Right lobe of liver (tissue), 6 donors: ENCODE results near the gene B4GALNT1. TPM values are rescaled to one million over a fixed set of nuclear protein-coding genes. Genes with fewer than 3 reads are reported as not detected.
"Not testable (repeated sequence)": the region's sequence is repeated elsewhere in the genome, so short reads cannot be mapped to it uniquely, and the experiment has no call there.

Experiments used
- ATAC-seq, 4 donors: fragments of 200-7000 bp; cut with Tn5 transposase; one replicate each; pipeline ENCODE4 v1.9.1; 2020; ENCODE audit warnings: mild to moderate bottlenecking in 4 of 4, moderate library complexity in 4 of 4
- DNase-seq, 3 donors: peaks; one replicate each; pipeline ENCODE4 v3.0.0-alpha.2; 2020
- H3K27ac ChIP-seq, 3 donors: fragments of 200-600 bp; one replicate each; pipeline ENCODE4 v1.8.0; 2022
- H3K27me3 ChIP-seq, 2 donors: fragments of 200-600 bp; one replicate each; pipeline ENCODE4 v1.8.0; 2022
- H3K36me3 ChIP-seq, 4 donors: fragments of 200-600 bp; sonication (generic) in 1 of 4; one replicate each; pipeline versions ENCODE4 v1.5.1 to v1.8.0; 2017 to 2022; ENCODE audit warnings: control low read depth in 1 of 4
- H3K4me1 ChIP-seq, 4 donors: fragments of 200-600 bp; sonication (generic) in 1 of 4; one replicate each; pipeline versions ENCODE4 v1.5.1 to v1.8.0; 2017 to 2022; ENCODE audit warnings: control low read depth in 1 of 4
- H3K4me3 ChIP-seq, 3 donors: fragments of 200-600 bp; one replicate each; pipeline ENCODE4 v1.8.0; 2022
- H3K9me3 ChIP-seq, 4 donors: fragments of 200-600 bp; sonication (generic) in 1 of 4; one replicate each; pipeline versions ENCODE4 v1.5.1 to v1.8.0; 2017 to 2022; ENCODE audit warnings: control low read depth in 1 of 4
- POLR2A ChIP-seq: fragments of 450-650 bp; IDR thresholded peaks from one replicate; pipeline ENCODE4 v1.6.1; 2017; ENCODE audit warnings: antibody characterized with exemption, mild to moderate bottlenecking
- WGBS: methylation state at CpG from one replicate; pipeline ENCODE4 v1.1.6; 2018; ENCODE audit warnings: low coverage, low lambda C conversion rate; ENCODE audit not compliant: insufficient coverage; ENCODE audit errors: missing lambda C conversion rate; 5-methylcytosine and 5-hydroxymethylcytosine counted together
- intact Hi-C, 2 donors: fragments of 100-400 bp; cut with DNase I; formaldehyde crosslinking; loops; one replicate each; pipeline versions ENCODE4 v1.11.2 to v1.14.1; 2022
- total RNA-seq, 6 experiments: library from RNA; depleted of rRNA in 2 of 6; stranded (reverse); fragments of >200 nt in 2 of 6; fragmentation: NEBNext Ultra II Directional in 3 of 6; extraction: Animal tissue kit (Norgen Biotek cat#: 25700) in 3 of 6; gene quantifications; one replicate each; pipeline versions ENCODE4 v1.1.0 to v1.2.4, GENCODE V29; 2016 to 2023
- TF ChIP-seq, protein P1 (sequence below), 4 donors: fragments of 200-600 bp in 3 of 4; fragments of 450-650 bp in 1 of 4; IDR thresholded peaks; one replicate each; pipeline versions ENCODE4 v1.5.1 to v1.8.0; 2016 to 2022; ENCODE audit warnings: antibody characterized with exemption in 4 of 4, mild to moderate bottlenecking in 2 of 4
- donor health status: DM: no; HTN: yes; CAD: no.
- donor health status: DM: no; HTN: no; CAD: no.
- donor health status: DM: no; HTN: no; CAD: no.
- donor health status: DM: no; HTN: yes; CAD: no.
- donor health status: DM: no; HTN: yes; CAD: no.

B4GALNT1 gene
- total RNA-seq, 6 experiments from 2014 or later = 0.44 to 3.6 (median 0.78) TPM

DNA sequence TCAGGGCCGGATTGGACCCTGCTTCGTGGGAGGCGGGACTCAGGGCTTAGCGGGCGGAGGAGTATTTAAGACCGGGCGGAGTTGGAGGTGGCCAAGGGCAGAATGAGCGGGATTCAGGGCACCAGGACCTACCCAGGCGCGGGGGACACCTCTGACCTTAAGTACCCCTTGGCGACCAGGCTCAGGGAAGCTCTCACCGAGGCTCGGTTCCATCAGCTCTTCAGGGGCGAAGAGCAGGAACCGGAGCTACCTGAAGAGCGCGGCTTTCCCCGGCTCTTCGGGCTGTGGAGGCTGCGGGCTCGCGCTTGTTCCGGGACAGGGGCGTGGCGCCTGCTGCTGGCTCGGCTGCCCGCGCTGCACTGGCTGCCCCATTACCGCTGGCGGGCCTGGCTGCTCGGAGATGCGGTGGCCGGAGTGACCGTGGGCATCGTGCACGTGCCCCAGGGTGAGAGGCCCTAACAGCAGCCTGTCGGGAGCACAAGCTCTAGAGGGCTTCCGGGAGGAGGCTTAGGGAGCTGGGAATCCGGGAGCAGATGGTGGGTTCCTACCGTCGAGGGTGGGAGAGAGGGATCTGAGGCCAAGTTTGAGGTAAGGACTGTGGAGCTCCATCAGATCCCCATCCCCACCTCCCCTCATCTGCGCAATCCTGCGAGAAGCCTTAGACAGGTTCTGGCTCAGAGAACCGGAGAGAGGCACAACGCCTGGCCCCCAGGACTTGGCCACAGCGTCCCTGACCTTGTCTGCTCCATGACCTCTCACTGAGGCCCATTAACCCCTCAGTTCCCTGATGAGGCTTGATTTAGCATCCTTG lies 13.4 kb downstream of the B4GALNT1 start:
- ATAC-seq = peak; percentile 37 to 59 (median 42)

DNA sequence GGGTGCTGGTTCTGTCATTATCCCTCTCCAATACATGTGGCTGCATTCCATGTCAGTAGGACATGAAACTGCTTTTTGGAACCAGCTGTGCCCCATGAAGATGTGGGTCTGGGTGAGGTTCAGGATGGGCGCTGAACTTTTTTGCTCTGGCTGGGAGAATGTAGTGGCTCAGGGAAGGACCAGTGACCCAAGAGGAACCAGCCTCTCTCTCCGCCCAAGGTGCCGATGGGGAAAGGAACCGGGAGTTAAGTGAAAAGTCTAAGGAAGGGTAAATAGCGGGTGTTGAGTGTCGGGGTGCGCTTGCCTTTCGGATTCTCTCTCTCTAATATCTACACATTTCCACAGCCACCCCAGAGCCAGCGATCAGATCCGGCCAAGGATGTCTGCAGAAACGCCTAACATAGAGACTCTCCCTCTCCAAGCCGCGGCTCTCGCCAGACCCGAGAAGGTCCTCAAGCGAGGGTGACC lies 14.0 kb downstream of the B4GALNT1 start:
- WGBS = 62% methylated on average over 5 of the region's 16 CpGs
- no peak for TF ChIP-seq POLR2A
- TF ChIP-seq, protein P1, sequence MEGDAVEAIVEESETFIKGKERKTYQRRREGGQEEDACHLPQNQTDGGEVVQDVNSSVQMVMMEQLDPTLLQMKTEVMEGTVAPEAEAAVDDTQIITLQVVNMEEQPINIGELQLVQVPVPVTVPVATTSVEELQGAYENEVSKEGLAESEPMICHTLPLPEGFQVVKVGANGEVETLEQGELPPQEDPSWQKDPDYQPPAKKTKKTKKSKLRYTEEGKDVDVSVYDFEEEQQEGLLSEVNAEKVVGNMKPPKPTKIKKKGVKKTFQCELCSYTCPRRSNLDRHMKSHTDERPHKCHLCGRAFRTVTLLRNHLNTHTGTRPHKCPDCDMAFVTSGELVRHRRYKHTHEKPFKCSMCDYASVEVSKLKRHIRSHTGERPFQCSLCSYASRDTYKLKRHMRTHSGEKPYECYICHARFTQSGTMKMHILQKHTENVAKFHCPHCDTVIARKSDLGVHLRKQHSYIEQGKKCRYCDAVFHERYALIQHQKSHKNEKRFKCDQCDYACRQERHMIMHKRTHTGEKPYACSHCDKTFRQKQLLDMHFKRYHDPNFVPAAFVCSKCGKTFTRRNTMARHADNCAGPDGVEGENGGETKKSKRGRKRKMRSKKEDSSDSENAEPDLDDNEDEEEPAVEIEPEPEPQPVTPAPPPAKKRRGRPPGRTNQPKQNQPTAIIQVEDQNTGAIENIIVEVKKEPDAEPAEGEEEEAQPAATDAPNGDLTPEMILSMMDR (IDR thresholded peaks at IDR 0.05) = no peak
- H3K27me3 ChIP-seq = peaks cover 0 to 33% of the 10 kb centered on the region in 2 donors
- DNase-seq (no peak), ATAC-seq (no peak)
- H3K4me3 ChIP-seq = no peak overlapping the region
- peaks cover 0 to 13% (median 6%) of the 10 kb centered on the region in 4 donors for H3K4me1 ChIP-seq
- intact Hi-C loops = no loop called here
- H3K9me3 ChIP-seq = no peaks in the 10 kb centered on the region
- no peak overlapping the region for H3K27ac ChIP-seq
- H3K36me3 ChIP-seq = no peaks in the 10 kb centered on the region

More for the DNA sequence above, 13.4 kb downstream of the B4GALNT1 start:
- no peaks in the 10 kb centered on the region for H3K9me3 ChIP-seq
- H3K27me3 ChIP-seq = peaks cover 0 to 33% of the 10 kb centered on the region in 2 donors
- TF ChIP-seq, protein P1 (IDR thresholded peaks at IDR 0.05) = no peak
- TF ChIP-seq POLR2A = no peak
- intact Hi-C loops = loop anchor here (5.0 kb wide), 1 partner anchor 37 kb away; no protein-coding TSS in a partner anchor
- H3K27ac ChIP-seq = no peak overlapping the region
- H3K4me3 ChIP-seq = no peak overlapping the region
- DNase-seq = peak in 1 of 3 donors; percentile 40
- H3K4me1 ChIP-seq = peaks cover 0 to 13% (median 6%) of the 10 kb centered on the region in 4 donors
- no peaks in the 10 kb centered on the region for H3K36me3 ChIP-seq
- WGBS = 18% methylated on average over 13 of the region's 46 CpGs

DNA sequence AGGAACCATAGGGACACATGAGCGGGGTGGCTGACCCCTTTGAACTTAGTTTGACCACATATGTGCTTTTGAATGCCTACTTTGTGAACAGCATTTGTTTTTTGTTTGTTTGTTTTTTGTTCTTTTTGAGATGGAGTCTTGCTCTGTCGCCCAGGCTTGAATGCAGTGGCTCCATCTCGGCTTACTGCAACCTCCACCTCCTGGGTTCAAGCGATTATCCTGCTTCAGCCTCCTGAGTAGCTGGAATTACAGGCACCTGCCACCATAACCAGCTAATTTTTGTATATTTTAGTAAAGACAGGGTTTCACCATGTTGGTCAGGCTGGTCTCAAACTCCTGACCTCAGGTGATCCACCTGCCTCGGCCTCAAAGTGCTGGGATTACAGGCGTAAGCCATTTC lies 14.6 kb downstream of the B4GALNT1 start:
- DNase-seq, H3K36me3 ChIP-seq, intact Hi-C loops, H3K9me3 ChIP-seq, H3K27ac ChIP-seq, H3K4me3 ChIP-seq, ATAC-seq: not testable (repeated sequence)
- 83% methylated on average over 6 of the region's 6 CpGs for WGBS
- Histone ChIP-seq H3K27me3 (peaks cover 0 to 33% of the 10 kb centered on the region in 2 donors), H3K4me1 (peaks cover 0 to 13% (median 6%) of the 10 kb centered on the region in 4 donors)

DNA sequence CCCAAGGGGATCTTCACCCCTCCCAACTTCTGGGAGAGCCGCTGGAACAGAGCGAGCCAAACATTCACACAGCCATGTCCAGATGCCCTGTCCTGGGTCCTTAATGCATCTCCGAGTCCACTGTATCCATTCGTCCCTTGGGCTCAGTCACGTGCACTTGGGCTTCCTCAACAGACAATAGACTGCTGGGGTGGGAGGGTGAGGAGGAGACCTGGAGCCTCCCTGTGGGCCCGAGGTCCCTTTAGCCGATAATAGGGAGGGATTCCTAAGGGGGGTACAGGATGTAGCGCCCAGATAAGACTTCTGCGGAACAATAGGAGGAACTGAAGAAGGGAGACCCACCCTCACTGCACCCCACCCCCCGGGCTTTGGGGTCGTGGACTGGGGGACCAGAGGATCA lies 15.1 kb downstream of the B4GALNT1 start:
- H3K4me3 ChIP-seq = no peak overlapping the region
- no peak for TF ChIP-seq POLR2A
- TF ChIP-seq, protein P1 (IDR thresholded peaks at IDR 0.05) = no peak
- H3K36me3 ChIP-seq = no peaks in the 10 kb centered on the region
- H3K9me3 ChIP-seq = no peaks in the 10 kb centered on the region
- intact Hi-C loops = no loop called here
- ATAC-seq (no peak), DNase-seq (no peak)
- no peak overlapping the region for H3K27ac ChIP-seq
- peaks cover 0 to 33% of the 10 kb centered on the region in 2 donors for H3K27me3 ChIP-seq
- 41% methylated on average over 10 of the region's 11 CpGs for WGBS
- peaks cover 0 to 13% (median 6%) of the 10 kb centered on the region in 4 donors for H3K4me1 ChIP-seq
